NCI-H524 (cell line): ENCODE measurements around the gene BANK1.

Experiments used
- DNase-seq, 2 experiments: peaks; one replicate each; lab custom pipeline; 2025; lab: John Stamatoyannopoulos, UW

The BANK1 gene

GRCh38 chr4:101956068-101956825 lies 165.7 kb downstream of the BANK1 start:
- no peak for DNase-seq

DNA sequence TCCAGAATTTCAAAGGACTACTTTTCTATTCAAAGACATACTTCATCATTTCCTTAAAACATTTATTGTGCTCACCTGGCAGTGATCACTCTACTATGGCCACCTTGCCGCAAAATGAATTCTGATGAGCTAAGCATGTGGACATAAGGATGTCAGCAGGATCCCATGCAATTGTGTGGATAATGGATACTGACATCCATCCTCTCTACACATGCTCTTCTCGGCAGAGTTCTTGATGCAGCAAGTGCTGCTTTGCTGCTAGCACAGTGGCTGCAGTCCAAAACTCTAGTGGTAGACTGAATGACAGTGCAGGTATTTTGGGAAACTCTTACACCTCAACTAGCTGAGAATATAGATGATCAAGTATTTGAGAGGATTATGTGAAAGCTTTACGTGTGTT lies 168.0 kb downstream of the BANK1 start:
- no peak for DNase-seq

DNA sequence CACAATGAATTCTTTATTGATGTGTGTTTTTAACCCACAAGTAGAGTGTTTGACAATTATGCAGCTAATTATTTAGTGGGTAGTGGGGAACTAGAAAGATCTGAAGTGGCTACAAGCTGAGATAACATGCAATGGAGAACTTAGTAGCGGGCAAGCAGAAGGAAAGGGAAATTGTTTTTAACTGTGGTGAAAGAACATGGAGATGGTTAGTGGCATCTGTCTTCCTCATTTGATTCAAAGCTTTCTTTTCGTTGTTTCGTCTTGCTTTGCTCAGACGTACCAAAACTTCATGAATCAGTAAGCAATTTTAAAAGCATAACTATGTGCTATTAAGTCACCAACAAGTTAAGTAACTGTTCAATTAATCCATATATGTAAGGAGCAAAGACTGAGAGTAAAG lies 169.9 kb downstream of the BANK1 start:
- DNase-seq: no peak

GRCh38 chr4:101961144-101961543 lies 170.6 kb downstream of the BANK1 start:
- no peak for DNase-seq

DNA sequence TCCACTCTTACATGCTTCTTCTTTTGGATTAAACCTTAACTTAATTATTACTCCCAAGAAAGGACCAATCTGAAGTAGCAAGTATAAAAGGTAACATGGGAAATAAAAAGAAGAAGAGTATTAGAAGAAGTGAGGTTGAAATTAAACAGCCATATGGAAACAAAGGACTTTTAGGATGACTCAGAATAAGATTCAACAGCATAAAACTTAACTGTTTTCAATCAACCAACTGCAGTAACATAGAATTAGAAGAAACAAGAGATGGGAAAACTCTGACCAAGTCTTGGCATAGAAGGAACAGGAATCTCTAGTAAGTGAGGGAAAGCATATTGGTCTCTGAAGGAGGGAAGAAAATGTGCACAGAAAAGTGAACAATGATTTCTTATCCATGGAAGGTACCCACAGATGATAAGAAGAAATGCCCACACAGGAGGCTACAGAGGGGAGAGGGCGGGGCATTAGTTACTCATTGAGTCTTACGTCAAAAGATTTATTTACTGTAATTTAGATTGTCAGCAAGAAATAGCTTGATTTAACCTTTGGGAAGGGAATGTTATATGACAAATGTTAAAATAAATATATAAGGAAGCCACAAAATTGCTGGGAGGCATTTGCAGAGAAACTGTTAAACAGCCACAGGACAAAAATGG lies 177.3 kb downstream of the BANK1 start:
- DNase-seq: no peak

- no peak for DNase-seq
These were observed 177.8 kb downstream of the BANK1 start for GRCh38 chr4:101968364-101968763.

DNA sequence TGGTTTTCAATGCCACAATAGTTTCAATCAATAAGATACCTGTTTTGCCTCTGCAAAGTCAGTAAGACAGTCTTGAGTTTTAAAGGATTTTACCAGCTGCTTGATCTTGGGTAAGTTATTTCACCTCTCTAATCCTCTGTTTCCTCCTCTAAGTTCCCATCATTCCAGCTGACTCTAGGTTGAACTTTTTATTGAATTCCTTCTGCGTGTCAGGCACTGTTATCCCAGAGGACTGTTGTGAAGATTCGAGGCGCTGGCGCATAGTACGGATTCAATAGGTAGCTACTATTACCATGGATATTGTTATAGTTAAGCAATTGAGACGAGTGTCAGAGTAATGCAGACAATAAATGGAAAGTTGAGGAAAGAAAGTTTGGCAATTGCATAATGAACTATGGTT lies 179.4 kb downstream of the BANK1 start:
- no peak for DNase-seq

DNA sequence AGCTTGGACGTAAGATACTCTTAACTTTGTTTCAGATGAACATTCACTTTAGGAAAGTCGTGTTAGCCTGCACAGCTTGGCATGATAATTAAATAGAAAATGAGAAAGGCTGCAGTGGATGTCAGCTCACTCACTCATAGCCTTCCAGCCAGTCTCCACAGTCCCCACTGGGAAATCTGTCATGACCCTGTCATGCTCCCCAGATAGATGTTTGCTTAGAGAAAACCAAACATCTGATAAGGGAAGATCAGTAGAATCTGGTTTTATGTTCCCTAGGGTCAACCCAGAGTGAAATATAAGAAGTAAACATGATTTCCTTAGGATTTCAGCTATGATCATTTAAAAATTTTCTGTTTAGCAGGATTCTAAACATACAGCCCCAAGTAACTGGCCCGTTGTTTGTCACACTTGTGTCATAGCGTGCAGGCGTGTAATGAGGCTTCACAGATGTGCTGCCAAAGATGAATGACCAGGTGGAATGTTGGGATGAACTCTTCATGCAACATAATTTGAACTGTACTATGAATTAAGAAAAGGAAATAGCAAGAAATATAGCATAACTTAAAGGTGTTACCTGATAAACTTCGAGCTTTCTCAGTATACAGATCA lies 180.1 kb downstream of the BANK1 start:
- DNase-seq: no peak

DNA sequence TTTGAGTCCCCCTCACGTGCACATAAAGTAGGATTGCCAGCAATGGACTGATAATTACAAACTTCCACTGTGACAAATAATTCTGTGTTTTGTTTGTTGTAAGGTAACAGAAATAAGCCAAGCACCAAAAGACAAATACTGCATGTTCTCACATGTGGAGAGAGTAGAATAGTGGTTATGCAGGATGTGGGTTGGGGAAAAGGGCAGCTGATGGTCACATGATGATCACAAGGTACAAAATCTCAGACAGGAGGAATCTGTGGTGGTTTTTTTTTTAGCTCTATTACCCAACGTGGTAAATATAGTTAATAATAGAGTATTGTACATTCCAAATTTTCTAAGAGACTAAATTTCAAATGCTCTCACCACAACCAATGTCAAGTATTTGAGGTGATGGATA lies 182.3 kb downstream of the BANK1 start:
- DNase-seq: no peak

- DNase-seq: no peak
These were observed 182.8 kb downstream of the BANK1 start for GRCh38 chr4:101973361-101973760.

DNA sequence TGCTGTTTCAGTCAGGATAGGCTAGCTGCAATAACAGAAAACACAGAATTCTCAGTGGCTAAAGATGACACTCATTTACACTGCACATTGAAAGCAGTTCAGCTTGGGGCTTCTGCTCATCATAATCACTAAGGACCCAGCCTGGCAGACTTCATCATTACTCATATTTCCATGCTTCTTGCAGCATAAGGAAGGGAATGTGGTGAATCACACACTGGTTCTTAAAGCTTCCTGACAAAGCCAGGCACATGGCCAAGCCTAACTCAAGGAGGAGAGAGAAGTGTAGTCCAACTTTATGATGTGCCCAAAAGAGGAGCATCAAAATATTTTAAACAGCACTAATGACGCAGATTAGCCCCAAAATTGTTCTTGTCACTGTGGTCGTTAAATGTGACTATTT lies 186.5 kb downstream of the BANK1 start:
- peak in 1 of 2 experiments; percentile 2 for DNase-seq

GRCh38 chr4:101981756-101982155 lies 191.2 kb downstream of the BANK1 start:
- DNase-seq: no peak

DNA sequence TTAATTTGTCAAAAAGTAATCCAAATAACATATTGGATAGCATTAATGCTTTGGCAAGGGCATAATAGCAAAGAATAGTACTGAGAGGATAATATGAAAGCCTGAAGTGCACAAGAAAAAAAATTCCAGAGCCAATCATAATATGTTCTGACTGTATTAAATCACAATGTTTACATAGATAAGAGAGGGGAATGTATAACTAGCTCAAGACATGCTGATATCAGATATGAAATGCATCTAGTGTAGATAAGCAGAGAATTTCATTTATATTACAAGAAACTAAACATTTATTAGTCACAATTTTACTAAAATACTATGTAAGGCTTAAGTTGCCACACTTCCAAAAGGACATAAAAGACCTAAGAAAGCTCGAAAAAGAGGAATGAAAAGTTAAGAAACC lies 193.3 kb downstream of the BANK1 start:
- no peak for DNase-seq

GRCh38 chr4:101987623-101988243 lies 197.2 kb downstream of the BANK1 start:
- no peak for DNase-seq

DNA sequence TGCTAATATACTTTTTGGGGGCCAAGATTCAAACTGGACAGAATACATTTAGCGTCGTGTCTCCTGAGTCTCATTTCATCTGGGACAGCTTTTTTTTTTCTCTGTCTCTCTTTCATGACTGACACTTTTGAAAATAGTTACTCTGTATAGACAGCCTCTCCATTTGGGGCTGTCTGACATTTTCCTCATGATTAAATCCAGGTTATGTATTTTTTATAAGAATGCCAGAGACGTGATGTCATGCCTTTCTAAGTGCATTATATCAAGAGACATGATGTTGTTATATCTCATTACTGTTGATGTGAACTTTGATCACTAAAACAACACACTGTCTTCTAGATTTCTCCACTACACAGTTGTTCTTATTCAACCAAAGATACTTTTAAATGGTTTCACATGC lies 199.0 kb downstream of the BANK1 start:
- no peak for DNase-seq

GRCh38 chr4:101992446-101992845 lies 201.9 kb downstream of the BANK1 start:
- DNase-seq: no peak

DNA sequence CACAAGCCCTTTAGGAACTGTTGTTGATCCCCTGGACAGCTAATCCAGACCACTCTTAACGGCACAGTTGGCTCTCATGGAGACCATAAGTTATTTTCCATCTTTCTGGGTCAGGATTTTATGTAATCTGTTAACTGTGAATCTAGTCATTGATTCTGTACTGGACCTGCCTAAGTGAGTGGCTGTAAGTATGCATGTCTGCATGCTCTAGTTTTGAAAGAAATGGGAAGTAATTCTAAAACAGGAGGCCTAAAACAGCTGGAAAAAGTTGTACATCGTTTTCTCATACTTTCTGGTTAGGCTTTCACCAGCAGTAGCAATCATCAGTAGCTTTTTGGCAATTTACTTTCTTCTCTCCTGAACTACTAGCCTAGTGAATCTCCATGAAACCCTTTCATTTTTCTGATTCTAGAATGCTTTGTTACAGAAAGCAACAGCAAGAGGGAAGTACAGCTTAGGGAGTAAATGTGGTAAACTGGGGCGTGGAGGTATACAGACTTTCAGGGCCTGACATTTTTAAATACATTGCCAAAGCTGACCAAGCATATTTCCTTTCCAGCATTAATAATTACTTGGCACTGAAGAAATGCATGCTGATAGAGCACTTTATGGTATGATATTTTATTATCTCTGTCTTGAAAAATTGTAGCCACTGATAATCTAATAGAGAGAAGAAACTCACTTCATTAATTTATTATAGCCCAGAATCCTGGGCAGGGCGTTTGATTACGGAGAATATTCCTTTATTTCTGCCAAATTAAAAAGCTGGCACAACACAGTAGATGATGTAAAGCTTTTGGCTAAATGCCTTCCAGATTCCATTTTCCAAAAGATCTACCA lies 202.7 kb downstream of the BANK1 start:
- no peak for DNase-seq

DNA sequence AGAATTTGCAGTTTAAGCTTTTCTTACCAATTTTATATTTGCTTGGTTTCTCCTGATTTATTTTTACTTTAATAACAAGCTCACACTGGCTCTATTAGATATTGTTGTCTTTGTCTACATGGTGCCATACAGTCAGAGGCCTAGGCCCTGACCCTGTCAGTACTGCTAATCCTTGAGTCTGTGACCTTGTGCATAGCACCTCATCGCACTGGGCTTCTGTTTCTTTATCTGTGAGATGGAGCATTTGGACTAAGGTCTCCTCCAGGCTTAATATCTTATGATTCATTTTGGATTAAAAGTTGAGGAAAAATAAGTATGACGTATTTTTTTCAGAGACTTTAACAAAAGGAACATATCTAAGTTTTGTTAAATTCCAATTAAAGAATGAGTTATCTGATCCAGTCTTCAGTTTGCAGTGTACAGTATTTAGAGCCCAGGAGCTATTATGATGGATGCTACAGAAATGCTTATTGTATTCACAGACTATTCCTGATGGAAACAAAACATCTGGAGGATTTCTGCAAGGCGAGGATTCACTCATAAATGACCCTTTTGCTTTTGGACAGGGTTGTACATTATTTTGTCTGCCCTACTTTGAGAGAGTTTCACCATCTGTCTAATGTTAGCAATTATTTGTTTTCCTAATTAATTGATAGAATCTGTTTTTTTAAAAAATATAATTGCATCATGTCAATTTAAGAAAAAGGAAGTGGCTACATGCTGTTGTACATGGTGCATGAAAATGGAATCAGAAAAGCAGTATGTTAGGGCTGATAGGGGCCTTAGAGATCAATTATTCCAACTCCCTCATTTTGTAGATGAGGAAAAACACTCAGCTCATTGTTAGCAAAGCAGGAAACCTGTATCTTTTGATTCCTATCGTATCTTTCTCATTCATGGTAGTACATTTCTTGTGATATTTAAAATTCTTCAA lies 203.6 kb downstream of the BANK1 start:
- DNase-seq: no peak

- DNase-seq: no peak
These were observed 217.5 kb downstream of the BANK1 start for GRCh38 chr4:102007959-102008425.

DNA sequence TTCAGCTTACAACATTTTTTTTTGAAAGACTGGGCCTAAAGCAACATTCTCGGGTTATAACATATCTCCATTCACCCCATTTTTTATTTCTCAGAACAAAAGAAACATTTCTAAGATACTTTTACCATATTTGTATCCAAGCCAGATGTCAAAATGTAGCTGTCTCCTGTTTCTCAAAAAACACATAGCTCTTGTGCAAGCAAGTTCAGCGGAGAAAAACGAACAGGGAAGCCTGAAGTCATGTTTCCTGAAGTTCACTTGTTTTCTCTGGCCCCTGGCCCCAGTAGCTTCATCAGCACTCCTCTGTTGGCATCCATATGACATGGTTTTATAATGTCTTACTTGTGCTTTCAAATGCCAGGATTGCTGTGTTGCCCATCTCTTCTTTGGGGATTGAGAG lies 218.2 kb downstream of the BANK1 start:
- no peak for DNase-seq

DNA sequence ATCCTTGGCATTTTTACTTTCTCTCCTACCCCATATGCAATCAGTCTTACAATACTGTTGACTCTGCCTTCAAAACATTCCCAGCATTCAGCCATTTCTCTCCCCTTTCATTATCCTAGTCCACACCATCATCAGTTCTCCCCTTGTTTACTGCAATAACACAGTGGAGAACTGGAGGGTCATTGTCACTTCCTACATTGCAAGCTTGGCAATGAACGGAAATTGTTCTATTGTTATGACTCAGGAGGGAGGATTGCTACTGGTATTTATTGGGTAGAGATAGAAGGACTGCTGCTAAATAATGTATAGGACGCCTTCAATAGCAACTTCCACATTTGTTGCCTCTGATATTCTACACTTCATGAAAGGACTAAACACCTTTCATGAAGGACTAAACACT lies 231.8 kb downstream of the BANK1 start:
- DNase-seq: no peak
